ENCODE results near the gene MTX1. TPM values are rescaled to one million over a fixed set of nuclear protein-coding genes. Genes with fewer than 3 reads are reported as not detected.
"Not testable (repeated sequence)": the region's sequence is repeated elsewhere in the genome, so short reads cannot be mapped to it uniquely, and the experiment has no call there.

MTX1 gene
- total and polyA plus RNA-seq, 2 donors: 35.1 to 36.8 TPM

- peak overlapping the region; percentile 54 to 59 for H3K4me3 ChIP-seq (ENCODE audit: low read length in 2 of 2)
- H3K36me3 ChIP-seq (ENCODE audit: control insufficient read depth in 2 of 2, insufficient read depth in 2 of 2, low read length in 1 of 2): peaks cover 0 to 6% of the 10 kb centered on the region in 2 donors
- H3K27ac ChIP-seq (ENCODE audit: low read depth in 1 of 2, low read length in 1 of 2): peak overlapping the region; percentile 72 to 91
- 77% methylated on average over 8 of the region's 8 CpGs for WGBS
- peaks cover 19 to 40% of the 10 kb centered on the region in 2 donors for H3K4me1 ChIP-seq (ENCODE audit: control insufficient read depth in 2 of 2, insufficient read depth in 2 of 2, low read length in 2 of 2)
- no peak for DNase-seq (ENCODE audit: low read depth in 6 of 9, low spot score in 9 of 9)
- peaks cover 0 to 5% of the 10 kb centered on the region in 2 donors for H3K9me3 ChIP-seq (ENCODE audit: control insufficient read depth in 2 of 2, insufficient read depth in 1 of 2, low read length in 1 of 2)
- H3K27me3 ChIP-seq (ENCODE audit: control insufficient read depth in 2 of 2, insufficient read depth in 1 of 2, low read length in 1 of 2): no peaks in the 10 kb centered on the region
Observed at GRCh38 chr1:155245163-155245524, 36.6 kb downstream of the MTX1 start.

GRCh38 chr1:155246796-155247195 lies 38.3 kb downstream of the MTX1 start:
- not testable (repeated sequence) for H3K27me3 ChIP-seq (ENCODE audit: control insufficient read depth in 2 of 2, insufficient read depth in 1 of 2, low read length in 1 of 2); H3K36me3 ChIP-seq (ENCODE audit: control insufficient read depth in 2 of 2, insufficient read depth in 2 of 2, low read length in 1 of 2); DNase-seq (ENCODE audit: low read depth in 6 of 9, low spot score in 9 of 9); H3K9me3 ChIP-seq (ENCODE audit: control insufficient read depth in 2 of 2, insufficient read depth in 1 of 2, low read length in 1 of 2); H3K27ac ChIP-seq (ENCODE audit: low read depth in 1 of 2, low read length in 1 of 2); H3K4me3 ChIP-seq (ENCODE audit: low read length in 2 of 2)
- 96% methylated on average over 3 of the region's 3 CpGs for WGBS
- peaks cover 10 to 34% of the 10 kb centered on the region in 2 donors for H3K4me1 ChIP-seq (ENCODE audit: control insufficient read depth in 2 of 2, insufficient read depth in 2 of 2, low read length in 2 of 2)

GRCh38 chr1:155247667-155248553 lies 39.4 kb downstream of the MTX1 start:
- peaks cover 0 to 8% of the 10 kb centered on the region in 2 donors for H3K9me3 ChIP-seq (ENCODE audit: control insufficient read depth in 2 of 2, insufficient read depth in 1 of 2, low read length in 1 of 2)
- 98% methylated on average over 26 of the region's 26 CpGs for WGBS
- peaks cover 0 to 6% of the 10 kb centered on the region in 2 donors for H3K36me3 ChIP-seq (ENCODE audit: control insufficient read depth in 2 of 2, insufficient read depth in 2 of 2, low read length in 1 of 2)

GRCh38 chr1:155250246-155250632 lies 41.7 kb downstream of the MTX1 start:
- Histone ChIP-seq H3K27ac (ENCODE audit: low read depth in 1 of 2, low read length in 1 of 2) (peak overlapping the region; percentile 78 to 89), H3K4me3 (ENCODE audit: low read length in 2 of 2) (peak overlapping the region; percentile 63 to 74)
- WGBS: 3% methylated on average over 28 of the region's 28 CpGs

More at GRCh38 chr1:155247667-155248553, 39.4 kb downstream of the MTX1 start:
- H3K27ac ChIP-seq (ENCODE audit: low read depth in 1 of 2, low read length in 1 of 2): no peak overlapping the region
- peaks cover 5 to 31% of the 10 kb centered on the region in 2 donors for H3K4me1 ChIP-seq (ENCODE audit: control insufficient read depth in 2 of 2, insufficient read depth in 2 of 2, low read length in 2 of 2)
- H3K4me3 ChIP-seq (ENCODE audit: low read length in 2 of 2): no peak overlapping the region
- no peaks in the 10 kb centered on the region for H3K27me3 ChIP-seq (ENCODE audit: control insufficient read depth in 2 of 2, insufficient read depth in 1 of 2, low read length in 1 of 2)
- DNase-seq (ENCODE audit: low read depth in 6 of 9, low spot score in 9 of 9): no peak

GRCh38 chr1:155250633-155251449 lies 42.3 kb downstream of the MTX1 start:
- DNase-seq (ENCODE audit: low read depth in 6 of 9, low spot score in 9 of 9): peak; percentile 84 to 97 (median 92)
- Histone ChIP-seq H3K4me3 (ENCODE audit: low read length in 2 of 2) (peak overlapping the region; percentile 63 to 74), H3K27me3 (ENCODE audit: control insufficient read depth in 2 of 2, insufficient read depth in 1 of 2, low read length in 1 of 2) (no peaks in the 10 kb centered on the region), H3K27ac (ENCODE audit: low read depth in 1 of 2, low read length in 1 of 2) (peak overlapping the region; percentile 78 to 89), H3K4me1 (ENCODE audit: control insufficient read depth in 2 of 2, insufficient read depth in 2 of 2, low read length in 2 of 2) (peaks cover 9 to 29% of the 10 kb centered on the region in 2 donors), H3K9me3 (ENCODE audit: control insufficient read depth in 2 of 2, insufficient read depth in 1 of 2, low read length in 1 of 2) (peaks cover 0 to 3% of the 10 kb centered on the region in 2 donors), H3K36me3 (ENCODE audit: control insufficient read depth in 2 of 2, insufficient read depth in 2 of 2, low read length in 1 of 2) (peaks cover 0 to 6% of the 10 kb centered on the region in 2 donors)
- WGBS: 23% methylated on average over 23 of the region's 23 CpGs

More at GRCh38 chr1:155250246-155250632, 41.7 kb downstream of the MTX1 start:
- H3K27me3 ChIP-seq (ENCODE audit: control insufficient read depth in 2 of 2, insufficient read depth in 1 of 2, low read length in 1 of 2): no peaks in the 10 kb centered on the region
- peaks cover 5 to 26% of the 10 kb centered on the region in 2 donors for H3K4me1 ChIP-seq (ENCODE audit: control insufficient read depth in 2 of 2, insufficient read depth in 2 of 2, low read length in 2 of 2)
- DNase-seq (ENCODE audit: low read depth in 6 of 9, low spot score in 9 of 9): peak in 3 of 9 donors; percentile 64 to 82 (median 72)
- H3K36me3 ChIP-seq (ENCODE audit: control insufficient read depth in 2 of 2, insufficient read depth in 2 of 2, low read length in 1 of 2): peaks cover 0 to 6% of the 10 kb centered on the region in 2 donors
- H3K9me3 ChIP-seq (ENCODE audit: control insufficient read depth in 2 of 2, insufficient read depth in 1 of 2, low read length in 1 of 2): peaks cover 0 to 3% of the 10 kb centered on the region in 2 donors

- Histone ChIP-seq H3K4me3 (ENCODE audit: low read length in 2 of 2) (no peak overlapping the region), H3K27ac (ENCODE audit: low read depth in 1 of 2, low read length in 1 of 2) (no peak overlapping the region), H3K27me3 (ENCODE audit: control insufficient read depth in 2 of 2, insufficient read depth in 1 of 2, low read length in 1 of 2) (no peaks in the 10 kb centered on the region), H3K36me3 (ENCODE audit: control insufficient read depth in 2 of 2, insufficient read depth in 2 of 2, low read length in 1 of 2) (peaks cover 6 to 10% of the 10 kb centered on the region in 2 donors), H3K4me1 (ENCODE audit: control insufficient read depth in 2 of 2, insufficient read depth in 2 of 2, low read length in 2 of 2) (peaks cover 9 to 32% of the 10 kb centered on the region in 2 donors), H3K9me3 (ENCODE audit: control insufficient read depth in 2 of 2, insufficient read depth in 1 of 2, low read length in 1 of 2) (peaks cover 0 to 3% of the 10 kb centered on the region in 2 donors)
- no peak for DNase-seq (ENCODE audit: low read depth in 6 of 9, low spot score in 9 of 9)
- WGBS: 98% methylated on average over 7 of the region's 7 CpGs
Observed at GRCh38 chr1:155251566-155251965, 43.1 kb downstream of the MTX1 start.

GRCh38 chr1:155253208-155253607 lies 44.7 kb downstream of the MTX1 start:
- peaks cover 13 to 14% of the 10 kb centered on the region in 2 donors for H3K36me3 ChIP-seq (ENCODE audit: control insufficient read depth in 2 of 2, insufficient read depth in 2 of 2, low read length in 1 of 2)
- no peak for DNase-seq (ENCODE audit: low read depth in 6 of 9, low spot score in 9 of 9)
- no peaks in the 10 kb centered on the region for H3K27me3 ChIP-seq (ENCODE audit: control insufficient read depth in 2 of 2, insufficient read depth in 1 of 2, low read length in 1 of 2)
- peaks cover 0 to 3% of the 10 kb centered on the region in 2 donors for H3K9me3 ChIP-seq (ENCODE audit: control insufficient read depth in 2 of 2, insufficient read depth in 1 of 2, low read length in 1 of 2)
- no peak overlapping the region for H3K4me3 ChIP-seq (ENCODE audit: low read length in 2 of 2)
- no peak overlapping the region for H3K27ac ChIP-seq (ENCODE audit: low read depth in 1 of 2, low read length in 1 of 2)
- WGBS: 95% methylated on average over 5 of the region's 5 CpGs
- peaks cover 9 to 32% of the 10 kb centered on the region in 2 donors for H3K4me1 ChIP-seq (ENCODE audit: control insufficient read depth in 2 of 2, insufficient read depth in 2 of 2, low read length in 2 of 2)

- peaks cover 17 to 18% of the 10 kb centered on the region in 2 donors for H3K36me3 ChIP-seq (ENCODE audit: control insufficient read depth in 2 of 2, insufficient read depth in 2 of 2, low read length in 1 of 2)
- H3K27me3 ChIP-seq (ENCODE audit: control insufficient read depth in 2 of 2, insufficient read depth in 1 of 2, low read length in 1 of 2): no peaks in the 10 kb centered on the region
- DNase-seq (ENCODE audit: low read depth in 6 of 9, low spot score in 9 of 9): no peak
- 91% methylated on average over 5 of the region's 5 CpGs for WGBS
- H3K27ac ChIP-seq (ENCODE audit: low read depth in 1 of 2, low read length in 1 of 2): no peak overlapping the region
- peaks cover 9 to 32% of the 10 kb centered on the region in 2 donors for H3K4me1 ChIP-seq (ENCODE audit: control insufficient read depth in 2 of 2, insufficient read depth in 2 of 2, low read length in 2 of 2)
- no peak overlapping the region for H3K4me3 ChIP-seq (ENCODE audit: low read length in 2 of 2)
- peaks cover 0 to 3% of the 10 kb centered on the region in 2 donors for H3K9me3 ChIP-seq (ENCODE audit: control insufficient read depth in 2 of 2, insufficient read depth in 1 of 2, low read length in 1 of 2)
Observed at GRCh38 chr1:155253797-155254196, 45.3 kb downstream of the MTX1 start.

Measured in thymus (tissue), 11 donors.